ENCODE results near the gene ZNF646.

The ZNF646 gene, protein sequence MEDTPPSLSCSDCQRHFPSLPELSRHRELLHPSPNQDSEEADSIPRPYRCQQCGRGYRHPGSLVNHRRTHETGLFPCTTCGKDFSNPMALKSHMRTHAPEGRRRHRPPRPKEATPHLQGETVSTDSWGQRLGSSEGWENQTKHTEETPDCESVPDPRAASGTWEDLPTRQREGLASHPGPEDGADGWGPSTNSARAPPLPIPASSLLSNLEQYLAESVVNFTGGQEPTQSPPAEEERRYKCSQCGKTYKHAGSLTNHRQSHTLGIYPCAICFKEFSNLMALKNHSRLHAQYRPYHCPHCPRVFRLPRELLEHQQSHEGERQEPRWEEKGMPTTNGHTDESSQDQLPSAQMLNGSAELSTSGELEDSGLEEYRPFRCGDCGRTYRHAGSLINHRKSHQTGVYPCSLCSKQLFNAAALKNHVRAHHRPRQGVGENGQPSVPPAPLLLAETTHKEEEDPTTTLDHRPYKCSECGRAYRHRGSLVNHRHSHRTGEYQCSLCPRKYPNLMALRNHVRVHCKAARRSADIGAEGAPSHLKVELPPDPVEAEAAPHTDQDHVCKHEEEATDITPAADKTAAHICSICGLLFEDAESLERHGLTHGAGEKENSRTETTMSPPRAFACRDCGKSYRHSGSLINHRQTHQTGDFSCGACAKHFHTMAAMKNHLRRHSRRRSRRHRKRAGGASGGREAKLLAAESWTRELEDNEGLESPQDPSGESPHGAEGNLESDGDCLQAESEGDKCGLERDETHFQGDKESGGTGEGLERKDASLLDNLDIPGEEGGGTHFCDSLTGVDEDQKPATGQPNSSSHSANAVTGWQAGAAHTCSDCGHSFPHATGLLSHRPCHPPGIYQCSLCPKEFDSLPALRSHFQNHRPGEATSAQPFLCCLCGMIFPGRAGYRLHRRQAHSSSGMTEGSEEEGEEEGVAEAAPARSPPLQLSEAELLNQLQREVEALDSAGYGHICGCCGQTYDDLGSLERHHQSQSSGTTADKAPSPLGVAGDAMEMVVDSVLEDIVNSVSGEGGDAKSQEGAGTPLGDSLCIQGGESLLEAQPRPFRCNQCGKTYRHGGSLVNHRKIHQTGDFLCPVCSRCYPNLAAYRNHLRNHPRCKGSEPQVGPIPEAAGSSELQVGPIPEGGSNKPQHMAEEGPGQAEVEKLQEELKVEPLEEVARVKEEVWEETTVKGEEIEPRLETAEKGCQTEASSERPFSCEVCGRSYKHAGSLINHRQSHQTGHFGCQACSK (N-terminal part only)

DNA sequence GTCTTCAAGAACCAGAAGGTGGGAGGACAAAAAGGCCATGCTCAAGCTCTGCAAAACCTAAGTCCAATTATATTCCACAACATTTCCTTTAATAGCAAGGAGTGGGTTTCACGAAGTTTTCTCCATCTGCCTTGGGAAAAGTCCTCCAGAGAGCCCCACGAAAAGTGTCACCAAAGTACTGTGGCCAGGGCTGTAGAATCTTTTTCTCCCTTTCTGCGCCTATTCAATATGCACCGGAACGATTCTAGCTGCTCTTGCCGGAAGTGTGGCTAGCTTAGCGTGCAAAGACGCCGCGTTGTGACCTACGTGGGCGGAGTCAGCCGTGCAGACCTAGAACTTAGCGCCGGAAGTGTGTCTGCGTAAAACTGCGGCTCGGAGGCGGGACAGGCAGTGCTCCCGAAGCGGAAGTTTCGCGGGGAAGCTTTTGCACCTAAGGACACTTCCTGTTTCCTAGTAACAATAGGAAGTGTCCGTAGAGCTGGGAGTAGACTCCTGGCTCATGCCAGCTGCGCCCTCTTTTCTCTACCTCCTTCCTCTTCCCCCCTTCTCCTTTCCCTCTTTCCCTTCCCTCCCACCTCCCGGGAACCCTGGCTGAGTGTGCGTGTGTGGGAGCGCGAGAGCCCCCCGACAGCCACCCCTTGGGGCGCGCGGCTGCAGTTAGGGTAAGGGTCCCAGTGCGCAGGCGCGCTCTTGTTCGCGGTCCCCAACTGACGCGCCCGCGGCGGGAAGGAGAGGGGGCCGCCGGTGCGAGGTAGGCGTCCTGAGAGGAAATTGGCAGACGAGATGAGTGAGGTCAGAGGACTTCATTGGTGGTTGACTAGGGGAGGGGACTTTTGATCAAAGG is at the start of gene ZNF646, which contains the start of gene ZNF668:
Gene ZNF646 (plus strand): TSS at position 453 of the 844 bp plus-strand sequence. CDS start 1,903 bp downstream, outside the sequence.
Gene ZNF668 (minus strand): TSS at position 271 of the 844 bp plus-strand sequence. CDS start 9,781 bp downstream, outside the sequence.
- no peaks in the 10 kb centered on the region for H3K27me3 ChIP-seq (ENCODE audit: insufficient read depth, low read depth, severe bottlenecking)
- H3K9me3 ChIP-seq (ENCODE audit: severe bottlenecking): no peaks in the 10 kb centered on the region
- peak; percentile 98 for DNase-seq
- peak within 1 kb of the TSS; percentile 96 for H3K27ac ChIP-seq
- peak within 1 kb of the TSS; percentile 91 for H3K4me3 ChIP-seq (ENCODE audit: low read depth, low read length)
- no peak for TF ChIP-seq CTCF (IDR thresholded peaks at IDR 0.05; ENCODE audit: low read depth, low read length)
- H3K36me3 ChIP-seq: peaks cover 41% of the 10 kb centered on the region

DNA sequence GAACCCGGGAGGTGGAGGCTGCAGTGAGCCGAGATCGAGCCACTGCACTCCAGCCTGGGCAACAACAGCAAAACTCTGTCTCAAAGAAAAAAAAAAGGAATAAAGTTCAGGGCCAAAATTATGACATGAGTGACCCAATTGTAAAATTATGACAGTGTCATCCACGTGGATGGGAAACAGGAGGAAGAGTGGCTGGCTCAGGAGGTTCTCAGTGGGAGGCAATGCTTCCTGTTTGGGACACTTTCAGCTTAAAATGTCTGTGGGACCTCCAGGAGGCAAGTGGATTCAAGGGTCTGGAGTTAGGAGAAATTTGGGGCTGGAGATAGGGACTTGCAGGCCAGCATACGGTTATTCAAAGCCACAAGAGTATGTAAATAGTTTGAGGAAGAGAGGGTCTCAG is 48.9 kb upstream of the ZNF646 start:
- TF ChIP-seq CTCF (IDR thresholded peaks at IDR 0.05; ENCODE audit: low read depth, low read length): no peak
- no peaks in the 10 kb centered on the region for H3K27me3 ChIP-seq (ENCODE audit: insufficient read depth, low read depth, severe bottlenecking)

DNA sequence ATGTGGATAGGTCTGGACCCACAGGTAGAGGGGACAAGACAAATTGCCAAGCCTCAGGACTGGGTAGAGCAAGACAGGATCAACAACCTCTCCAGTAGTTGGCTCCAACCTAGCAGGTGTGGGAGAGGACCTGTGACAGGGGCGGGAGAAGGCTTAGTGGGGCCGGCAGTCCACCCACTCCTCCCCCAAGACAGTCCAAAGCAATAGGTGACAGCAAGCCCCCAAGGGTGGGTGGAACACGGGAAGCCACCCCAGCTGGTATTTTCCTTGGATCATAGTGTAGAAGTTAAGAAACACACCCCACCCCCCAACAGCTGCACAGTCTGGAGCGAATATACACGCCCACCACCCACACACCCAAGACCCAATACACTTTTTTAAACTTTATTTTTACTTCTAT is 45.0 kb upstream of the ZNF646 start:
- no peak for TF ChIP-seq CTCF (IDR thresholded peaks at IDR 0.05; ENCODE audit: low read depth, low read length)
- Histone ChIP-seq H3K9me3 (ENCODE audit: severe bottlenecking) (no peaks in the 10 kb centered on the region), H3K36me3 (no peaks in the 10 kb centered on the region)

More for the DNA sequence above, 48.9 kb upstream of the ZNF646 start:
- Histone ChIP-seq H3K36me3 (no peaks in the 10 kb centered on the region), H3K9me3 (ENCODE audit: severe bottlenecking) (no peaks in the 10 kb centered on the region), H3K27ac (no peak overlapping the region), H3K4me3 (ENCODE audit: low read depth, low read length) (no peak overlapping the region)
- DNase-seq: no peak

GRCh38 chr16:31031276-31031675 is 42.9 kb upstream of the ZNF646 start:
- Histone ChIP-seq H3K9me3 (ENCODE audit: severe bottlenecking) (no peaks in the 10 kb centered on the region), H3K27ac (no peak overlapping the region), H3K36me3 (no peaks in the 10 kb centered on the region), H3K27me3 (ENCODE audit: insufficient read depth, low read depth, severe bottlenecking) (no peaks in the 10 kb centered on the region), H3K4me3 (ENCODE audit: low read depth, low read length) (no peak overlapping the region)
- DNase-seq: no peak
- no peak for TF ChIP-seq CTCF (IDR thresholded peaks at IDR 0.05; ENCODE audit: low read depth, low read length)

More for the DNA sequence above, 45.0 kb upstream of the ZNF646 start:
- Histone ChIP-seq H3K27ac (no peak overlapping the region), H3K4me3 (ENCODE audit: low read depth, low read length) (no peak overlapping the region), H3K27me3 (ENCODE audit: insufficient read depth, low read depth, severe bottlenecking) (no peaks in the 10 kb centered on the region)
- no peak for DNase-seq
